Large intestine (tissue), 12 donors: ENCODE measurements around the gene TBPL1. TPM values are rescaled to one million over a fixed set of nuclear protein-coding genes. Genes with fewer than 3 reads are reported as not detected.
A peak's percentile ranks its signal among the peaks of the same experiment; 100 is the strongest.

Experiments
- DNase-seq, 2 donors: peaks; one replicate each; pipeline versions ENCODE4 v3.0.0 to v3.0.0-alpha.2; 2013
- H3K27ac ChIP-seq: one replicate; pipeline ENCODE4 v1.5.1; 2013; ENCODE audit warnings: low read length
- H3K27me3 ChIP-seq: 2 replicates; pipeline ENCODE4 v1.6.1; 2013; ENCODE audit warnings: low read length; ENCODE audit not compliant: control insufficient read depth, insufficient read depth
- H3K36me3 ChIP-seq: 2 replicates; pipeline ENCODE4 v1.6.1; 2013; ENCODE audit warnings: low read length; ENCODE audit not compliant: control insufficient read depth, insufficient read depth
- H3K4me1 ChIP-seq: one replicate; pipeline ENCODE4 v1.6.1; 2013; ENCODE audit warnings: low read length; ENCODE audit not compliant: control insufficient read depth, insufficient read depth
- H3K4me3 ChIP-seq: one replicate; pipeline ENCODE4 v1.5.1; 2013; ENCODE audit warnings: low read length
- H3K9me3 ChIP-seq: one replicate; pipeline ENCODE4 v1.6.1; 2013; ENCODE audit warnings: mild to moderate bottlenecking, low read depth, low read length, moderate library complexity; ENCODE audit not compliant: control insufficient read depth
- WGBS: methylation state at CpG from one replicate; pipeline ENCODE4 v1.1.5; 2013; ENCODE audit warnings: low lambda C conversion rate; ENCODE audit not compliant: insufficient coverage; 5-methylcytosine and 5-hydroxymethylcytosine counted together
- long read RNA-seq, 11 donors: transcript quantifications; one replicate each; lab custom pipeline, GENCODE V29; 2026
- polyA plus RNA-seq: library from polyadenylated mRNA; unstranded; fragments of 120-200 nt; gene quantifications from one replicate; pipeline ENCODE4 v1.2.1, GENCODE V29; 2013

The TBPL1 gene
- polyA plus RNA-seq = 27.4 TPM
- long read RNA-seq, donor 1, full-length matches to known transcripts = 6 of 6 reads
- long read RNA-seq, donor 1, partial matches to known transcripts = 0 of 6 reads
- long read RNA-seq, donor 1, other reads (novel, unspliced or antisense) = 0 of 6 reads
- long read RNA-seq, donor 2, full-length matches to known transcripts = 8 of 8 reads
- long read RNA-seq, donor 2, partial matches to known transcripts = 0 of 8 reads
- long read RNA-seq, donor 2, other reads (novel, unspliced or antisense) = 0 of 8 reads
- long read RNA-seq, donor 3, full-length matches to known transcripts = 19 of 24 reads
- long read RNA-seq, donor 3, partial matches to known transcripts = 5 of 24 reads
- long read RNA-seq, donor 3, other reads (novel, unspliced or antisense) = 0 of 24 reads
- long read RNA-seq, donor 4 = 0 reads
- long read RNA-seq, donor 5, full-length matches to known transcripts = 11 of 11 reads
- long read RNA-seq, donor 5, partial matches to known transcripts = 0 of 11 reads
- long read RNA-seq, donor 5, other reads (novel, unspliced or antisense) = 0 of 11 reads
- long read RNA-seq, donor 6, full-length matches to known transcripts = 13 of 13 reads
- long read RNA-seq, donor 6, partial matches to known transcripts = 0 of 13 reads
- long read RNA-seq, donor 6, other reads (novel, unspliced or antisense) = 0 of 13 reads
- long read RNA-seq, donor 7, full-length matches to known transcripts = 5 of 5 reads
- long read RNA-seq, donor 7, partial matches to known transcripts = 0 of 5 reads
- long read RNA-seq, donor 7, other reads (novel, unspliced or antisense) = 0 of 5 reads
- long read RNA-seq, donor 8, full-length matches to known transcripts = 5 of 5 reads
- long read RNA-seq, donor 8, partial matches to known transcripts = 0 of 5 reads
- long read RNA-seq, donor 8, other reads (novel, unspliced or antisense) = 0 of 5 reads
- long read RNA-seq, donor 9, full-length matches to known transcripts = 10 of 23 reads
- long read RNA-seq, donor 9, partial matches to known transcripts = 13 of 23 reads
- long read RNA-seq, donor 9, other reads (novel, unspliced or antisense) = 0 of 23 reads
- long read RNA-seq, donor 10, full-length matches to known transcripts = 15 of 15 reads
- long read RNA-seq, donor 10, partial matches to known transcripts = 0 of 15 reads
- long read RNA-seq, donor 10, other reads (novel, unspliced or antisense) = 0 of 15 reads
- long read RNA-seq, donor 11, full-length matches to known transcripts = 8 of 8 reads
- long read RNA-seq, donor 11, partial matches to known transcripts = 0 of 8 reads
- long read RNA-seq, donor 11, other reads (novel, unspliced or antisense) = 0 of 8 reads

- H3K27ac ChIP-seq = peak within 1 kb of the TSS; percentile 44
- H3K4me3 ChIP-seq = peak within 1 kb of the TSS; percentile 69
- peaks cover 6% of the 10 kb centered on the region for H3K4me1 ChIP-seq
- H3K9me3 ChIP-seq = no peaks in the 10 kb centered on the region
- WGBS = 0% methylated on average over 2 of the region's 64 CpGs
- H3K36me3 ChIP-seq = no peaks in the 10 kb centered on the region
- DNase-seq = peak; percentile 90 to 95
- H3K27me3 ChIP-seq = no peaks in the 10 kb centered on the region
Measured at GRCh38 chr6:133952815-133953633, at the start of gene TBPL1. TBPL1 (plus strand) TSS chr6:133953224; CDS start chr6:133980126, 26,902 bp downstream.

- Histone ChIP-seq H3K27ac (no peak overlapping the region), H3K36me3 (no peaks in the 10 kb centered on the region), H3K27me3 (no peaks in the 10 kb centered on the region), H3K4me1 (no peaks in the 10 kb centered on the region), H3K9me3 (no peaks in the 10 kb centered on the region), H3K4me3 (no peak overlapping the region)
- DNase-seq = no peak
- 97% methylated on average over 2 of the region's 2 CpGs for WGBS
Measured at GRCh38 chr6:133903855-133904254, 49.2 kb upstream of the TBPL1 start.

- no peaks in the 10 kb centered on the region for H3K36me3 ChIP-seq
- no peak for DNase-seq
- peaks cover 4% of the 10 kb centered on the region for H3K9me3 ChIP-seq
- no peaks in the 10 kb centered on the region for H3K27me3 ChIP-seq
- H3K4me3 ChIP-seq = no peak overlapping the region
- H3K27ac ChIP-seq = no peak overlapping the region
- WGBS = no CpG with 5 or more reads among the region's 1 CpG
- no peaks in the 10 kb centered on the region for H3K4me1 ChIP-seq
Measured at GRCh38 chr6:133906050-133906449, 47.0 kb upstream of the TBPL1 start.

GRCh38 chr6:133916650-133917151, 36.3 kb upstream of the TBPL1 start:
- H3K36me3 ChIP-seq = no peaks in the 10 kb centered on the region
- H3K27ac ChIP-seq = no peak overlapping the region
- peak; percentile 80 to 83 for DNase-seq
- no peaks in the 10 kb centered on the region for H3K4me1 ChIP-seq
- WGBS = no CpG with 5 or more reads among the region's 8 CpGs
- no peak overlapping the region for H3K4me3 ChIP-seq
- peaks cover 2% of the 10 kb centered on the region for H3K9me3 ChIP-seq
- no peaks in the 10 kb centered on the region for H3K27me3 ChIP-seq

- Histone ChIP-seq H3K27ac (no peak overlapping the region), H3K9me3 (peaks cover 2% of the 10 kb centered on the region), H3K27me3 (no peaks in the 10 kb centered on the region), H3K4me1 (no peaks in the 10 kb centered on the region), H3K4me3 (no peak overlapping the region), H3K36me3 (no peaks in the 10 kb centered on the region)
- DNase-seq = no peak
- no CpG with 5 or more reads among the region's 4 CpGs for WGBS
Measured at GRCh38 chr6:133917781-133918180, 35.2 kb upstream of the TBPL1 start.

- Histone ChIP-seq H3K4me1 (no peaks in the 10 kb centered on the region), H3K27ac (no peak overlapping the region)
- WGBS = no CpG with 5 or more reads among the region's 2 CpGs
Measured at GRCh38 chr6:133918208-133918930, 34.7 kb upstream of the TBPL1 start.

GRCh38 chr6:133919362-133919761, 33.7 kb upstream of the TBPL1 start:
- no peaks in the 10 kb centered on the region for H3K9me3 ChIP-seq
- no peak overlapping the region for H3K4me3 ChIP-seq
- no peaks in the 10 kb centered on the region for H3K4me1 ChIP-seq
- H3K27ac ChIP-seq = no peak overlapping the region
- 89% methylated on average over 5 of the region's 5 CpGs for WGBS
- no peaks in the 10 kb centered on the region for H3K36me3 ChIP-seq
- no peak for DNase-seq
- no peaks in the 10 kb centered on the region for H3K27me3 ChIP-seq

More at GRCh38 chr6:133918208-133918930, 34.7 kb upstream of the TBPL1 start:
- Histone ChIP-seq H3K27me3 (no peaks in the 10 kb centered on the region), H3K9me3 (peaks cover 2% of the 10 kb centered on the region), H3K36me3 (no peaks in the 10 kb centered on the region), H3K4me3 (no peak overlapping the region)
- DNase-seq = no peak

- no peaks in the 10 kb centered on the region for H3K36me3 ChIP-seq
- 60% methylated on average over 3 of the region's 6 CpGs for WGBS
- H3K27ac ChIP-seq = no peak overlapping the region
- no peaks in the 10 kb centered on the region for H3K27me3 ChIP-seq
- no peaks in the 10 kb centered on the region for H3K9me3 ChIP-seq
- no peak overlapping the region for H3K4me3 ChIP-seq
- H3K4me1 ChIP-seq = no peaks in the 10 kb centered on the region
- DNase-seq = peak; percentile 48 to 60
Measured at GRCh38 chr6:133921249-133921859, 31.7 kb upstream of the TBPL1 start.
